ENCODE data around the gene GPR55.
A peak's percentile ranks its signal among the peaks of the same experiment; 100 is the strongest.
"Not testable (repeated sequence)": the region's sequence is repeated elsewhere in the genome, so short reads cannot be mapped to it uniquely, and the experiment has no call there.

Gene GPR55

DNA sequence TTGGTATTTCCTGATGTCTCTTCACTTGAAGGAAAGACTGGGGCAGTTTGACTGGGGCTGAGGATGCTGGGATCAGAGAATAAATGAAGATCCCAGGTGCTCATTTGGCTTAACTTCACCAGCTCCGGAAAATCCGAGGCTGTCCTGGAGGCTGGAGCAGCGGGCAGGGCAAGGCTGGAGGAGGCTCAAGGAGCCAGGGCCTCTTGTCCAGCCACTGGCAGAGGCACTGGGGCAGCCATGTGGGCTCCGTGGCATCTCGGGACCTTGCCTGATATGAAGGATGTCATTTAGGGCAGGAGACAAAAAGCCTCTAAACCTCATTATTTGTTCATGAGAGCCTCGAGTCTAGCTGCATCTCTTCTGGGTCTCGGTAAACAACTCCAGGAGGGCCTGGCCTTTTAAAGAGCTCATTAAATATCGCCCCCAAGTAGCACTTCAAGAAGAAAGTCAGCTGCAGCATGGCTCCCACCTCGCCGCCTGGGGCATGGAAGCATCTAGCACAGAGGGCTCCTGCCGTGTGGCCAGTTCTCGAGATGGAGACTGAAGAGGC is 13.5 kb upstream of the GPR55 start:
- no peak overlapping the region for H3K27ac Mint-ChIP-seq
- H3K27me3 Mint-ChIP-seq (ENCODE audit: low read depth, poor library complexity): peaks cover 2% of the 10 kb centered on the region
- peaks cover 9% of the 10 kb centered on the region for H3K36me3 Mint-ChIP-seq (ENCODE audit: low read depth)
- peaks cover 44% of the 10 kb centered on the region for H3K4me1 Mint-ChIP-seq
- peaks cover 26% of the 10 kb centered on the region for H3K9me3 Mint-ChIP-seq
- no peak overlapping the region for H3K4me3 Mint-ChIP-seq
- DNase-seq: no peak
- TF ChIP-seq, protein P1, sequence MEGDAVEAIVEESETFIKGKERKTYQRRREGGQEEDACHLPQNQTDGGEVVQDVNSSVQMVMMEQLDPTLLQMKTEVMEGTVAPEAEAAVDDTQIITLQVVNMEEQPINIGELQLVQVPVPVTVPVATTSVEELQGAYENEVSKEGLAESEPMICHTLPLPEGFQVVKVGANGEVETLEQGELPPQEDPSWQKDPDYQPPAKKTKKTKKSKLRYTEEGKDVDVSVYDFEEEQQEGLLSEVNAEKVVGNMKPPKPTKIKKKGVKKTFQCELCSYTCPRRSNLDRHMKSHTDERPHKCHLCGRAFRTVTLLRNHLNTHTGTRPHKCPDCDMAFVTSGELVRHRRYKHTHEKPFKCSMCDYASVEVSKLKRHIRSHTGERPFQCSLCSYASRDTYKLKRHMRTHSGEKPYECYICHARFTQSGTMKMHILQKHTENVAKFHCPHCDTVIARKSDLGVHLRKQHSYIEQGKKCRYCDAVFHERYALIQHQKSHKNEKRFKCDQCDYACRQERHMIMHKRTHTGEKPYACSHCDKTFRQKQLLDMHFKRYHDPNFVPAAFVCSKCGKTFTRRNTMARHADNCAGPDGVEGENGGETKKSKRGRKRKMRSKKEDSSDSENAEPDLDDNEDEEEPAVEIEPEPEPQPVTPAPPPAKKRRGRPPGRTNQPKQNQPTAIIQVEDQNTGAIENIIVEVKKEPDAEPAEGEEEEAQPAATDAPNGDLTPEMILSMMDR (IDR thresholded peaks at IDR 0.05): no peak

DNA sequence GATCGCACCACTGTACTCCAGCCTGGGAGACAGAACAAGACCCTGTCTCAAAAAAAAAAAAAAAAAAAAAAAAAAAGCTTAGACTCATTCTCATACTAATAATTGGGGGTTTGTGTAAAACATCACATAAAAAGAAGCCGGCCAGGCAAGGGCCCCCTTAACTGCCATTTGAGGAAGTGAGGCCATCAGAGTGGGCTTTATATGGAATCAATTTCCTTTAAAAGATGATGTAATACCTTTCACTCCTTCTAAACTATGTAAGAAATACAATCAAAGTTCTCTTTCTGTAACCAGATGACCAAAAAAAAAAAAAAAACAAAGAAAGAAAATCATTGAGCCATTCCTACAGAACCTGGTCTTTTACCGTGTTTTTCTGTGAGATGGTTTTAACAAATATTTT is 13.1 kb upstream of the GPR55 start:
- H3K27ac Mint-ChIP-seq: no peak overlapping the region
- TF ChIP-seq, protein P1 (IDR thresholded peaks at IDR 0.05): no peak
- H3K9me3 Mint-ChIP-seq: peaks cover 26% of the 10 kb centered on the region
- peaks cover 9% of the 10 kb centered on the region for H3K36me3 Mint-ChIP-seq (ENCODE audit: low read depth)
- H3K4me3 Mint-ChIP-seq: no peak overlapping the region
- peaks cover 44% of the 10 kb centered on the region for H3K4me1 Mint-ChIP-seq
- H3K27me3 Mint-ChIP-seq (ENCODE audit: low read depth, poor library complexity): peaks cover 6% of the 10 kb centered on the region
- DNase-seq: no peak

- Mint-ChIP-seq H3K27me3 (ENCODE audit: low read depth, poor library complexity) (peaks cover 7% of the 10 kb centered on the region), H3K27ac (no peak overlapping the region), H3K36me3 (ENCODE audit: low read depth) (peaks cover 9% of the 10 kb centered on the region), H3K9me3 (peaks cover 26% of the 10 kb centered on the region), H3K4me3 (no peak overlapping the region), H3K4me1 (peaks cover 46% of the 10 kb centered on the region)
- DNase-seq: no peak
- TF ChIP-seq, protein P1 (IDR thresholded peaks at IDR 0.05): no peak
Measured at GRCh38 chr2:230937362-230937761, 12.3 kb upstream of the GPR55 start.

- not testable (repeated sequence) for DNase-seq; H3K4me3 Mint-ChIP-seq; H3K36me3 Mint-ChIP-seq (ENCODE audit: low read depth); H3K27ac Mint-ChIP-seq; H3K27me3 Mint-ChIP-seq (ENCODE audit: low read depth, poor library complexity)
- Mint-ChIP-seq H3K9me3 (peaks cover 26% of the 10 kb centered on the region), H3K4me1 (peaks cover 43% of the 10 kb centered on the region)
Measured at GRCh38 chr2:230936243-230936642, 11.2 kb upstream of the GPR55 start.

DNA sequence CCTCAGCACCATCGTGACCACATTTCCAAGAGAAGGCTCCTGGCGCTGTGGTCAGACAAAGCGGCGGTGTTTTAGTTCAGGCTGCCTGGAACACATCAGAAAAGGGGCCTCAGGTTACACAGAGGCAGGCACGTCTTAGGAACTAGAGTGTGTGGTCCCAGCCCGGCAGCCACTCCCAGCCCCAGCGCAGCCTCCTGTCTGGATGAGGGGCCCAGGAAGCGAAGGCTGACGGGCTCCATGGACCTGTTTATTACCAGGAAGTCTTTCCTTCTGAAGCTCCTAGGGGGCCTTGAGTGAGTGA is 10.0 kb upstream of the GPR55 start:
- peak overlapping the region; percentile 8 for H3K27ac Mint-ChIP-seq
- H3K9me3 Mint-ChIP-seq: peaks cover 26% of the 10 kb centered on the region
- H3K4me3 Mint-ChIP-seq: no peak overlapping the region
- peaks cover 9% of the 10 kb centered on the region for H3K36me3 Mint-ChIP-seq (ENCODE audit: low read depth)
- H3K4me1 Mint-ChIP-seq: peaks cover 54% of the 10 kb centered on the region
- DNase-seq: peak; percentile 31
- peaks cover 7% of the 10 kb centered on the region for H3K27me3 Mint-ChIP-seq (ENCODE audit: low read depth, poor library complexity)
- TF ChIP-seq, protein P1 (IDR thresholded peaks at IDR 0.05): no peak

- Mint-ChIP-seq H3K4me1 (peaks cover 56% of the 10 kb centered on the region), H3K27me3 (ENCODE audit: low read depth, poor library complexity) (peaks cover 7% of the 10 kb centered on the region), H3K9me3 (peaks cover 26% of the 10 kb centered on the region), H3K36me3 (ENCODE audit: low read depth) (peaks cover 9% of the 10 kb centered on the region), H3K27ac (no peak overlapping the region), H3K4me3 (no peak overlapping the region)
- TF ChIP-seq, protein P1 (IDR thresholded peaks at IDR 0.05): no peak
- DNase-seq: no peak
Measured at GRCh38 chr2:230934231-230935129, 9.4 kb upstream of the GPR55 start.

Measured in nephron progenitor cell (in vitro differentiated cells).